Activated naive CD8-positive, alpha-beta T cell treated with anti-CD3 and anti-CD28 coated beads, Interleukin-2, amount 50 U/mL, for 16 hours (primary cell): ENCODE data around the gene NEAT1.

ENCODE experiments used
- DNase-seq: peaks from one replicate; pipeline ENCODE4 v3.0.0-alpha.2; 2020; ENCODE audit warnings: low read depth, low spot score

Gene NEAT1

DNA sequence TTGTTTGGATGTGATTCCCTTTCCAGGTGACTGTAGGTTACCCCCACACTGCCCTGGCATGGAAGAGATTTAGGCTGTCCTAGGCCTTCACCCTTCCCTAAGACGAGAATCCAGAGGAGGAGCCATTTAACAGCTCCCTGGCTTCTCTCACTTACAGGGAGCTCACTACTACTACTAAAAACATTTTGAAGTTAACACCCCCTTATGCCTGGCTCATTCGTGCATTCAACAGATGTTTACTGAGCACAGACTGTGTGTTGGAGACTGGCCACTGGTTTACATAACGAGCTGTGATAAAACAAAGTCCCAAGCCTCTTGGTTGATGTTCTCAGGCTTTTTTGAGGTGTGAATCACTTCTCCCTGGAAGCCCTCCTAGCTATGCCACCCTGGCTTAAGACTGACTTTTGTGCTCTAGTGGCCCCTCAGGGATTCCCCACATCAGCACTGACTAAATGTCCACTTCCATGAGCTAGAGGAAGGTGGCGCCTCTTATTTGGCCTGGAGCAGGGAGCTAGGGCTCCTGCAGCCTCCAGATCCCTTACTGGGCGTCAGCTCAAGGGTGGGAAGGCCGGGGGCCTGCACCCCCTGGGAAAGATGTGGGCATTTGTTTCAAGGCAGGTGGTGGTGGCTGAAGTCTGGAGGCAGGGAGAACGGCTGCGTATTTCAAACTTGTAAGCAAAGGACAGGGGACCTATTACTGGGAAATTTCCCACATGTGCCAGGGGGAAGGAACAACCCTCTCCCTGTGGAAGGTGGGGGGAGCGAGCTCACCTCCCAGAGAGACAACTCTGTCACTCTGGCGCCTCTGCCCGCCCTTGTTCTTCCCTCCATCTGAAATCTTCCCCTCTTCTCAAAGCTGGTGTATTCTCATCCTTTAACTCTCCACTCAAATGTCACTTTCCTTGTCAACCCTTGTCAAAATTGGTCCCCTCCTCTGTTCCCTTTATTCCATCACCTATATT is 56.9 kb downstream of the NEAT1 start:
- DNase-seq: no peak

GRCh38 chr11:65482306-65482850 is 59.8 kb downstream of the NEAT1 start:
- no peak for DNase-seq

DNA sequence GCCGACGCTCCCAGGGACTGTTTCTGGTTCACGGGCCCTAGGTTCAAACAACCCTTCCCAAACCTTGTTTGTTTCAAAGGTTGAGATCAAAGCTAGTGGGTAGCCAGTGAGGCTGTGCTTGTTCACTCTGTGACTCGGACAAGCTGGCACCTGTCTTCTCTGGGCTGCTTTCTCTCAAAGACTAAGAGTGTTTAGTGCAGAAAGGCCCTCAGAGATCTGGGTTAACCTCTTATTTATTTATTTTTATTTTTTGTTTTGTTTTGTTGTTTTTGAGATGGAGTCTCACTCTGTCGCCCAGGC is 63.3 kb downstream of the NEAT1 start:
- DNase-seq: no peak

DNA sequence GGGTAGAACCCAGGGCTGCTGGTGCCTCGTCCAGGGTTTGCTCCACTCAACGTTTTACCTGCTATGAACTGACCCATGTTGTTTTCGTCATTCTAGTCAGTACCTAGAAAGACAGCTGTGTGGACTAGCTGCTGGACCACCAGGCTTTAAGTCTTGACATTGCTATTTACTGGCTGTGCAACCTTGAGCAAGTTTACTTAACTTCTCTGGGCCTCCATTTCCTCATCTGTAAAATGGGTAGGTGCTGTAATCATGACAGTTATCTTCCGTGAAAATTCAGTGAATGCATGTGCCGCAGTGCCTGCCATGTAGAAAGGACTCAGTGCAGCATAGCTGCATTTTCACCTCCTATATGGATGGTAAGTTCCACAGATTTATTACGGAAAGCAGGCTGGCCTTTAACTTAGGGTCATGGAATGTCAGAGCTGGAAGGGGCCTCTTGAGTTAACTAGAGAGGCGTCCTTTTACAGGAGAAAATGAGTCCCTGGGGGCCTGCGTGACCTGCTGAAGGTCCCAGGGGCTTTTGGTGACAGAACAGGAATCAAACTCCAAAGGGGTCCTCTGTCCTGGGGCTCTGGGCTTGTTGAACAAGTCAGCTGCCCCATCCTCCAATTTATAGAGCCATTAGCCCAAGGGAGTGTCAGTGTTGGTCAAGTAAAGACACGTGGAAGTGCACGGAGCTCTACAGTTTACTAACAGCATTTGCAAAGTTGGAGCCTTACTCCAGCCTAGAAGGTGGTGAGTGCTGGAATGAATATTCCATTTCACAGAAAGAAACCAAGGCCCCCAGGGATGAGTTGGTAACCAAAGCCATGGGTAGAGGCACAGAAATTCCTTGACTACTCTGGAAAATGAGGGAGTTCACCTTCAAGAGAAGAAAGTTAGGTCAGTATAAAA is 64.2 kb downstream of the NEAT1 start:
- no peak for DNase-seq

DNA sequence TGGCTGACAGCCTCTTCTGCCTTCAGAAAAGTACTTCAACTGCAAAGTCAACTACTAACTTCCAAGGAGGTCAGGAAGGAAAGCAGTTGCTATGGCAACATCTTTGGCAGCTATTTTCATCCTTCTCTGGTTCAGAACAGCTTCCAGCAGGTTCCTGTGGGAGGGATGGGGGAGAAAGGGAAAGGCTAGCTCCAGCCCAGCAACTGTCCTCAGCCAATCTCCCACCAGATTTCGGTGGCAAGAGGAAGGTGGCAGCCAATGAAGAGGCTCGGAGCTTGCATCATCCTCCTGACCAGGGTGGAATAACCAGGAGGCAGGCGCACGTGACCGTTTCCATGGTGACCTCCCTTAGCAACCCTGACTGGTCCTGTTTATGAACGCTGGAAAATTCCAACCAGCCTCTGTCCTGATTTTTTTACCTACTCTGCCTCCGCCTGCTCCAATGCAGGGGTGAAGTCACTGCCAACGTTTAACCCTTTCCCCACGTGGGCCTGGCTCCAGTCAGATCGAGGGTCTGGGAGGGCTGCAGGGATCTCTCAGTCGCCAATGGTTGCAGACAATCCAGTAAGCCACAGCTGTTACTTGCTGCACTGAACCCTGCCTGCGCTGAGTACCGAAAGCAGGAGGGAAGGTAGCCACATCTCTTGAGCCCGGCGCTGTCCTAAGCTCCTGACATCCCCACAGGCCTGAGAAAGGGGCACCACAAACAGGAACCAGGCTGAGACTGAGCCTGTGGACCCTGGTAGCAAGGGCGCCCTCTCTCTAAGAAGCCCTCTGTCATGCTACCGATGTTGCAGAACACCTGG is 65.1 kb downstream of the NEAT1 start:
- DNase-seq: no peak

DNA sequence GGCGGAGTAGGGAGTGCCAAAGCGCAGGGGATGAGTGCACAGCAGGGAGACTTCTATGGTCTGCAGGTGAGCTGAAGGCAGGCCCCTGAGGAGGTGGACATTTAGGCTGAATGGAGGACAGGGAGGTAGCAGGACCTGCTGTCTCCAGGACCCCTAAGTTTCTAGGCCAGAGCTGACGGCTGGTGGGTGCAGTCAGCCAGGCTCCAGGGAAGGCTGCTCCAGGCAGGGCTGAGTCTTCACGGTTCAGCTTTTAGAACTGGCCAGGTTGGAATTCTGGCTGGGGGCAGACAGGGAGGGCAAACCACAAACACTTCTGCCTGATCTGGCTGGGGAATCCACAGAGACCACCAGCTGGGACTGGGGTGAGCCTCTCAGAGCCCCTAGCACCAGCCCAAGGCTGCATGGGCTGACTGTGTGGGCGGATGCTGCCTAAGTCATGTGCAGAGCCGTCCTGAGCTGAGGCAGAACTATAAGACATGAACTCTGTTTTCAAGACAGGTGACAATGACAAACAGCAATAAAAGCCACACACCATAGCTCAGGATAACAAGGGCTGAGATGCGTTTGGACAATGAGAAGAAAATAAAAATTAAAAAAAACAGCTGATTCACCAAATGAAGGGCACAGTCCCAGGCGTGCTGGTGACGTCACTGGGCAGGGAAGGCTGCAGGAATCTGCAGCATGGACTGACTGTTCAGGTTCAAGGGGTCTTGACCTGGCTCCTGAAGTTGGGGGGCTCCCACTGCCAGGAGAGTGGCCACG is 65.9 kb downstream of the NEAT1 start:
- DNase-seq: no peak

- DNase-seq: no peak
These were observed 66.6 kb downstream of the NEAT1 start for GRCh38 chr11:65489035-65489705.

GRCh38 chr11:65489706-65490320 is 67.2 kb downstream of the NEAT1 start:
- no peak for DNase-seq

- no peak for DNase-seq
These were observed 68.5 kb downstream of the NEAT1 start for GRCh38 chr11:65491163-65491465.

DNA sequence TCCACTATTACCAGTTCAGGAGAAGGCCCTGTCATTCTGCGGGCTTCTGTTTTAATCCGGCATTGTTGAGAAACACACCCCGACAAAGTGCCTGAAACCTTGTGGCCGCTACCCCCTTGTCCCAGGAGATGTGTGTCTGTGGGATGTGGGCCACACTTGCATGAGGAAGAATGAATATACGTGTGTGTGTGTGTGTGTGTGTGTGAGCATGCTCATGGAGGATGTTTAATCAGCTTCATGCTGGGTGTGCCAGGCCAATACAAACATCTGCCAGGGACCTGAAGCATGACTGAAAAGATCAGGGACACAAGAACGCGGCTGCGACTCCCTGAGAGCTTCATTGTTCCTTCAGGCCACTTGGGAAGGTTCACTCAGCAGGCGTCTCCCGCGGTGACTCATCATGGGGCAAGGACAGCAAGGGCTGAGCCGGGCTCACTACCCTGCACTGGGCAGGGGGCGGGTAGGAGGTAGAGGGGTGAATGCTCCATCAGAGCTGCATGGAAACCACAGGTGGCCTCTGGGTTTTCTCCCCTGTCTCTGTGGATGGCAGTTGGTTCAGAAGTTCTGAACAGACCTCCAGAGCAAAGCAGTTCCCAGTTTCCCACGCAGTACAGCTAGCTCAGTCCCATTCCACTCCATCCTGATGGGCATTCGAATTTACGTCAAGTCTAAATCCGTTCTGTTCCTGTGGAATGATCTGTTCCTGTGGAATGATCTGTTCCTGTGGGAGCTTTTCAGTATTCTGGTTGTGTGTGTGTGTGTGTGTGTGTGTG is 69.2 kb downstream of the NEAT1 start:
- no peak for DNase-seq

DNA sequence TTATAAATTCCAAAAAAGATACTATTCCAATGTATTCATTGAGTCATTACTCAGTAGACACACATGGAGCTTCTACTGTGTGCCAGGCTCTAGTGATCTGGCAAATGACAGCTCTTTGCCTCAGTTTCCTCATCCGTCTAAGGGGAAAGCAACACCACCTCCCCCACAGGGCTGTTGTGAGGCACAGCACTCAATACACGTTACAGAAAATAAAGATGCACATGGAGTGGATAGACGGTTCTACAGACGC is 69.7 kb downstream of the NEAT1 start:
- no peak for DNase-seq

DNA sequence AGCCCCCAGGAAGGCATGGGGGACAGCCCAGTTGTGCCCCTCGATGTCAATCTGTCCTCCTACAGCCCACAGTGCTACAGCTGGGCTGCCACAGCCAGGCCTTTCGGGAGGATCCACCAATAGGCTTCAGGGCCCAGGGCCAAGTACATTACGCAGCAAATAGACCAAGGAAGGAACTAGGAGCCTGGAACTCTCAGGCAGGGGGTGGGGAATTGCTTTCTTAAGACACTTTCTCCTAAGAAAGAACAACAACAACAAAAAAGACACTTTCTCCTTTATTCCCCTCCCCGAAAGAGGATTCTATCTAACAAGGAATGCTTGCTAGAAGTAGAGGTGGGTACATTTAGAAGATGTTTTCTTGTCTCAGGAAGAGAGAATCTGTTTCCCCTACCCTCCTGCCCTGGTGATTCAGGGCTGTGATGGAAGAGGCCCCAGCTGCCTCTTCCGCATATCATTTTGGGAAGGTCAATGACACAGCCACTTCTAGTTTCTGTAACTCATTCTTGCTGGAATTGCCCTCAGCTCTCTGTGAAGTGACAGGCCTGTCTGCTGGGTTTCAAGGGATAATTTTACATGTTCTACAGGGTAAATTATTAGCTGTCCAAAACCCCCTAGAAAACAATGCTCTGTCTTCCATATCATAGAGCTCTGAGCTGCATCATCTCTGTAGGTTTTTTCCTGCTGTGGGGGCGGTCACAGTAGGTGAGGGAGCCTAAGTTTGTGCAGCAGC is 70.2 kb downstream of the NEAT1 start:
- no peak for DNase-seq

DNA sequence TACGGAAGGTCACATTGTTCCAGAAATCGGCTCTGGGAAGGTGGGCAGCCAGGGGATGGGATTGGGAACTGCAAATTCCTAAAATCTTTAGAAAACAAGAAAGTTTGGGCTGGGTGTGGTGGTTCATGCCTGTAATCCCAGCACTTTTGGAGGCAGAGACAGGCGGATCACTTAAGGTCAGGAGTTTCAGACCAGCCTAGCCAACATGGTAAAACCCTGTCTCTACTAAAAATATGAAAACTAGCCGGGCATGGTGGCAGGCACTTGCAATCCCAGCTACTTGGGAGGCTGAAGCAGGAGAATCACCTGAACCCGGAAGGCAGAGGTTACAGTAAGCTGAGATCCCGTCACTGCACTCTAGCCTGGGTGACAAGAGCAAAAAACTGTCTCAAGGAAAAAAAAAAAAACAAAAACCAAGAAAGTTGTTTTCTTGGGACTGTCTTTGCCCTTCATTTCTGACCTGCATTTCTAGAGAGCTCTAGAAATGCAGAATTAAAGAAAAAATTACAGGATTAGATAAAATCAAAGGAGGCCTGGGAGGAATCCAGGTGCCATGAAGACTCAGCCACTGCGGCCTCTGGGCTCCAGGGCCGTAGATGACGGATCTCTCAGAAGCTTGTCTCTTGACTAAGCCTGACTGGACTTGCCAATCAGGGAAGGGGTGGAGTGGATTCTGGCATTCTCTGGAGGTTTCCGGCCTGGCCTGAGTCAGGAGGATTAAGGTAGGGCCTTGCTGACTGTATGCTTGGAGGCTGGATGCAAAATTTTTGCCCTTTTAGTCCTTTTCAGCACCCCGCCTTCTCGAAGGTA is 71.0 kb downstream of the NEAT1 start:
- no peak for DNase-seq
